Diencephalon (tissue), 1 donor: ENCODE measurements around the gene OR2T35. TPM values are rescaled to one million over a fixed set of nuclear protein-coding genes. Genes with fewer than 3 reads are reported as not detected.

Experiments
- small RNA-seq: library from RNA; depleted of rRNA; stranded (forward); fragments of <200 nt; gene quantifications from one replicate; pipeline ENCODE3, GENCODE V24; 2014
- total RNA-seq: library from RNA; depleted of rRNA; stranded (reverse); fragments of >200 nt; gene quantifications from one replicate; pipeline ENCODE4 v1.2.3, GENCODE V29; 2014

OR2T35 gene
- not detected for total RNA-seq

GRCh38 chr1:248645178-248645577 is at the start of gene OR2T35:
Gene OR2T35, minus strand, starts transcription at chr1:248645278. Its CDS starts 6,020 bp downstream, at chr1:248639258.

GRCh38 chr1:248655354-248655753 is 10.3 kb upstream of the OR2T35 start, which contains the start of gene OR2T27:
Gene OR2T27, minus strand, starts transcription at chr1:248655528. Its CDS starts 4,644 bp downstream, at chr1:248650884.

GRCh38 chr1:248634991-248635390 is 10.1 kb downstream of the OR2T35 start, which contains the start of gene OR2T11:
Gene OR2T11, minus strand, starts transcription at chr1:248635091. Its CDS starts 7,963 bp downstream, at chr1:248627128.

GRCh38 chr1:248597589-248597988 is 47.5 kb downstream of the OR2T35 start, which contains the start of gene OR2T10:
Gene OR2T10, minus strand, starts transcription at chr1:248597700. Its CDS starts 3,932 bp downstream, at chr1:248593768.

Small RNA genes lying within 50 kb of the gene (small RNA-seq; reads per million reads assigned to genes)
- gene RF00019 = not detected

Other genes starting within 250 kb of the OR2T35 start
- gene OR2T1, start 242.2 kb downstream of the OR2T35 start, total RNA-seq = not detected
- gene OR2T2, start 199.6 kb downstream of the OR2T35 start, total RNA-seq = not detected
- not detected for gene OR2T3, start 171.9 kb downstream of the OR2T35 start, total RNA-seq
- not detected for gene OR2T5, start 156.7 kb downstream of the OR2T35 start, total RNA-seq
- not detected for gene OR2G6, start 137.2 kb downstream of the OR2T35 start, total RNA-seq
- gene OR2T29, start 82.5 kb downstream of the OR2T35 start, total RNA-seq = 0.23 TPM
- not detected for gene OR2T34, start 70.5 kb downstream of the OR2T35 start, total RNA-seq
- not detected for gene OR2T10, start 47.6 kb downstream of the OR2T35 start, total RNA-seq
- not detected for gene OR2T11, start 10.2 kb downstream of the OR2T35 start, total RNA-seq
- gene OR2T27, start 10.2 kb upstream of the OR2T35 start, total RNA-seq = not detected
- not detected for gene OR14I1, start 57.5 kb upstream of the OR2T35 start, total RNA-seq
- not detected for gene LYPD8, start 110.5 kb upstream of the OR2T35 start, total RNA-seq
- 25.1 TPM for gene SH3BP5L, start 180.6 kb upstream of the OR2T35 start, total RNA-seq
- gene ZNF672, start 192.9 kb upstream of the OR2T35 start, total RNA-seq = 14.8 TPM
- 23.5 TPM for gene ZNF692, start 213.8 kb upstream of the OR2T35 start, total RNA-seq